GM23338 (cell line): ENCODE results near the gene JMJD1C. TPM values are rescaled to one million over a fixed set of nuclear protein-coding genes. Genes with fewer than 3 reads are reported as not detected.

ENCODE experiments used
- ATAC-seq: fragments of 200-7000 bp; cut with Tn5 transposase; 3 replicates; pipeline ENCODE4 v1.9.1; 2020
- DNase-seq: peaks from one replicate; pipeline ENCODE4 v3.0.0-alpha.2; 2015; ENCODE audit warnings: low spot score
- H2AFZ ChIP-seq: fragments of 200-600 bp; sonication (generic); 2 replicates; pipeline ENCODE4 v1.8.0; 2016; ENCODE audit warnings: antibody characterized with exemption, mild to moderate bottlenecking, moderate library complexity
- H3F3A ChIP-seq: fragments of 200-600 bp; sonication (generic); replicated peaks from 2 replicates; pipeline ENCODE4 v1.8.0; 2017; ENCODE audit warnings: antibody characterized with exemption, mixed run types, low read depth
- H3K27ac ChIP-seq: fragments of 200-600 bp; sonication (generic); 2 replicates; pipeline ENCODE4 v1.6.1; 2016; ENCODE audit warnings: low read depth
- H3K27me3 ChIP-seq: fragments of 200-600 bp; sonication (generic); 2 replicates; pipeline ENCODE4 v1.8.0; 2016; ENCODE audit warnings: mild to moderate bottlenecking, mixed run types, moderate library complexity; ENCODE audit not compliant: insufficient read depth
- H3K36me3 ChIP-seq: fragments of 200-600 bp; sonication (generic); 2 replicates; pipeline ENCODE4 v1.8.0; 2016; ENCODE audit warnings: mild to moderate bottlenecking; ENCODE audit not compliant: insufficient read depth
- H3K4me1 ChIP-seq: fragments of 200-600 bp; sonication (generic); 2 replicates; pipeline ENCODE4 v1.8.0; 2016; ENCODE audit warnings: mild to moderate bottlenecking, moderate library complexity; ENCODE audit not compliant: insufficient read depth
- H3K4me2 ChIP-seq: fragments of 200-600 bp; sonication (generic); 2 replicates; pipeline ENCODE4 v1.7.1; 2017; ENCODE audit warnings: mixed run types
- H3K4me3 ChIP-seq: fragments of 200-600 bp; sonication (generic); 2 replicates; pipeline ENCODE4 v1.6.1; 2016; ENCODE audit warnings: mixed run types
- H3K79me2 ChIP-seq: fragments of 200-600 bp; sonication (generic); replicated peaks from 2 replicates; pipeline ENCODE4 v1.8.0; 2017; ENCODE audit warnings: mild to moderate bottlenecking; ENCODE audit not compliant: insufficient read depth
- H3K9me2 ChIP-seq: fragments of 200-600 bp; sonication (generic); 2 replicates; pipeline ENCODE4 v1.8.0; 2017; ENCODE audit not compliant: insufficient read depth
- H4K20me1 ChIP-seq: fragments of 200-600 bp; sonication (generic); replicated peaks from 2 replicates; pipeline ENCODE4 v1.8.0; 2017; ENCODE audit warnings: mild to moderate bottlenecking; ENCODE audit not compliant: insufficient read depth
- H3K27ac Mint-ChIP-seq: 2 replicates; pipeline ENCODE4 v1.8.0; 2020; ENCODE audit warnings: inconsistent platforms, mild to moderate bottlenecking, moderate library complexity, mixed read lengths
- H3K27me3 Mint-ChIP-seq: 3 replicates; pipeline ENCODE4 v1.8.0; 2022; ENCODE audit warnings: low read depth, mild to moderate bottlenecking, moderate library complexity, mixed read lengths, inconsistent platforms; ENCODE audit not compliant: insufficient read depth, poor library complexity
- H3K36me3 Mint-ChIP-seq: 3 replicates; pipeline ENCODE4 v1.8.0; 2021; ENCODE audit warnings: low read depth, mild to moderate bottlenecking, inconsistent platforms, moderate library complexity, mixed read lengths
- H3K4me1 Mint-ChIP-seq: 3 replicates; pipeline ENCODE4 v1.8.0; 2020; ENCODE audit warnings: mild to moderate bottlenecking, inconsistent platforms, mixed read lengths
- H3K4me3 Mint-ChIP-seq: 3 replicates; pipeline ENCODE4 v1.8.0; 2021; ENCODE audit warnings: moderate library complexity, mild to moderate bottlenecking, inconsistent platforms, mixed read lengths
- H3K9me3 Mint-ChIP-seq: 3 replicates; pipeline ENCODE4 v1.8.0; 2020; ENCODE audit warnings: moderate library complexity, mild to moderate bottlenecking, inconsistent platforms, mixed read lengths
- CREB1 ChIP-seq: fragments of 250-450 bp; sonication (Bioruptor Pico); IDR thresholded peaks from 2 replicates; pipeline ENCODE4 v1.5.0; 2020; ENCODE audit warnings: low read depth, mild to moderate bottlenecking, moderate library complexity
- JUNB ChIP-seq: IDR thresholded peaks from one replicate; pipeline ENCODE4 v1.6.1; 2016; ENCODE audit warnings: antibody characterized with exemption; ENCODE audit not compliant: unreplicated experiment
- ZNF331 ChIP-seq: fragments of 250-450 bp; sonication (Bioruptor Pico); IDR thresholded peaks from 2 replicates; pipeline ENCODE4 v1.5.0; 2020; ENCODE audit warnings: low read depth, mild to moderate bottlenecking, moderate library complexity
- ZNF462 ChIP-seq: fragments of 250-450 bp; sonication (Bioruptor Pico); IDR thresholded peaks from 2 replicates; pipeline ENCODE4 v1.5.0; 2020; ENCODE audit warnings: mild to moderate bottlenecking, moderate library complexity
- polyA plus RNA-seq: library from polyadenylated mRNA; unstranded; fragments of >200 nt; fragmentation: Nextera tagmentation; extraction: Ambion mirVana; gene quantifications from 2 replicates; pipeline ENCODE4 v1.2.1, GENCODE V29; 2016
- total RNA-seq: library from RNA; depleted of rRNA; stranded (reverse); fragments of >200 nt; shearing (Covaris generic); gene quantifications from 2 replicates; pipeline ENCODE4 v1.2.3, GENCODE V29; 2014

Gene JMJD1C
- total and polyA plus RNA-seq, 2 experiments from 2014 or later = 333 to 435 TPM

- peaks cover 11% of the 10 kb centered on the region for H3K4me1 Mint-ChIP-seq
- no peaks in the 10 kb centered on the region for H3K27me3 Mint-ChIP-seq
- H3K9me3 Mint-ChIP-seq = no peaks in the 10 kb centered on the region
- H3K4me1 ChIP-seq = peaks cover 8% of the 10 kb centered on the region; the same call in 1 of the 2 replicates
- no peaks in the 10 kb centered on the region for H3K36me3 ChIP-seq
- peaks cover 86% of the 10 kb centered on the region for H3K79me2 ChIP-seq
- no peaks in the 10 kb centered on the region for H3F3A ChIP-seq
- no peak for DNase-seq
- no peak overlapping the region for H2AFZ ChIP-seq
- H3K27ac ChIP-seq = no peak overlapping the region
- ATAC-seq = no peak
- TF ChIP-seq JUNB = no peak
- no peak overlapping the region for H3K4me3 ChIP-seq
- H3K4me2 ChIP-seq = no peak overlapping the region
- H3K27me3 ChIP-seq = no peaks in the 10 kb centered on the region
- H3K36me3 Mint-ChIP-seq = no peaks in the 10 kb centered on the region
- H3K9me2 ChIP-seq = no peaks in the 10 kb centered on the region
- H3K4me3 Mint-ChIP-seq = no peak overlapping the region
- no peak overlapping the region for H3K27ac Mint-ChIP-seq
- H4K20me1 ChIP-seq = peaks cover 6% of the 10 kb centered on the region; the same call in 1 of the 2 replicates
Measured at GRCh38 chr10:63384001-63384400, 81.8 kb downstream of the JMJD1C start.

- peaks cover under 1% of the 10 kb centered on the region; the same call in 1 of the 2 replicates for H3K4me1 ChIP-seq
- TF ChIP-seq ZNF331 (no peak), ZNF462 (CRISPR knock-in tag) (no peak), CREB1 (no peak)
- no peaks in the 10 kb centered on the region for H3K36me3 ChIP-seq
- no peaks in the 10 kb centered on the region for H3K9me2 ChIP-seq
- Mint-ChIP-seq H3K27me3 (no peaks in the 10 kb centered on the region), H3K4me3 (no peak overlapping the region), H3K27ac (no peak overlapping the region), H3K4me1 (peaks cover 4% of the 10 kb centered on the region; the same call in 2 of the 3 replicates), H3K9me3 (no peaks in the 10 kb centered on the region), H3K36me3 (no peaks in the 10 kb centered on the region)
- no peak for DNase-seq
- peaks cover 6% of the 10 kb centered on the region; the same call in 1 of the 2 replicates for H4K20me1 ChIP-seq
- no peak for ATAC-seq
- no peak overlapping the region for H3K4me2 ChIP-seq
- H3K27ac ChIP-seq = no peak overlapping the region
- peaks cover 77% of the 10 kb centered on the region for H3K79me2 ChIP-seq
- H2AFZ ChIP-seq = no peak overlapping the region
- no peaks in the 10 kb centered on the region for H3K27me3 ChIP-seq
- no peaks in the 10 kb centered on the region for H3F3A ChIP-seq
- no peak overlapping the region for H3K4me3 ChIP-seq
Measured at GRCh38 chr10:63383141-63383540, 82.6 kb downstream of the JMJD1C start.
